Lower leg skin (tissue), 4 donors: ENCODE measurements around the gene CLDN7. TPM values are rescaled to one million over a fixed set of nuclear protein-coding genes. Genes with fewer than 3 reads are reported as not detected.

Source experiments
- DNase-seq, 2 donors: peaks; one replicate each; pipeline ENCODE4 v3.0.0-alpha.2; 2019; ENCODE audit warnings: low spot score in 2 of 2
- H3K4me3 ChIP-seq: fragments of 200-600 bp; sonication (generic); 2 replicates; pipeline ENCODE4 v1.5.1; 2017; ENCODE audit warnings: mild to moderate bottlenecking, low read depth; ENCODE audit not compliant: poor library complexity, severe bottlenecking
- POLR2A ChIP-seq, 2 donors: fragments of 450-650 bp; IDR thresholded peaks; one replicate each; pipeline ENCODE4 v1.6.1; 2016 to 2017; ENCODE audit warnings: antibody characterized with exemption in 2 of 2, mild to moderate bottlenecking in 1 of 2, moderate library complexity in 1 of 2
- WGBS, 2 donors: methylation state at CpG; one replicate each; pipeline ENCODE4 v1.1.5; 2018; 5-methylcytosine and 5-hydroxymethylcytosine counted together
- intact Hi-C: fragments of 100-400 bp; cut with DNase I; formaldehyde crosslinking; loops from one replicate; pipeline ENCODE4 v1.15.0; 2023; ENCODE audit warnings: low total_unique reads
- total RNA-seq, 4 donors: library from RNA; depleted of rRNA; stranded (reverse); fragments of >200 nt; gene quantifications; one replicate each; pipeline ENCODE4 v1.1.0, GENCODE V29; 2016
- TF ChIP-seq, protein P1 (sequence below), 3 donors: fragments of 450-650 bp; IDR thresholded peaks; one replicate each; pipeline ENCODE4 v1.5.1; 2016; ENCODE audit warnings: antibody characterized with exemption in 3 of 3, mild to moderate bottlenecking in 3 of 3, moderate library complexity in 2 of 3

Gene CLDN7
- total RNA-seq, 4 donors from 2014 or later, result 6.7 to 25.6 (median 14.4) TPM

DNA sequence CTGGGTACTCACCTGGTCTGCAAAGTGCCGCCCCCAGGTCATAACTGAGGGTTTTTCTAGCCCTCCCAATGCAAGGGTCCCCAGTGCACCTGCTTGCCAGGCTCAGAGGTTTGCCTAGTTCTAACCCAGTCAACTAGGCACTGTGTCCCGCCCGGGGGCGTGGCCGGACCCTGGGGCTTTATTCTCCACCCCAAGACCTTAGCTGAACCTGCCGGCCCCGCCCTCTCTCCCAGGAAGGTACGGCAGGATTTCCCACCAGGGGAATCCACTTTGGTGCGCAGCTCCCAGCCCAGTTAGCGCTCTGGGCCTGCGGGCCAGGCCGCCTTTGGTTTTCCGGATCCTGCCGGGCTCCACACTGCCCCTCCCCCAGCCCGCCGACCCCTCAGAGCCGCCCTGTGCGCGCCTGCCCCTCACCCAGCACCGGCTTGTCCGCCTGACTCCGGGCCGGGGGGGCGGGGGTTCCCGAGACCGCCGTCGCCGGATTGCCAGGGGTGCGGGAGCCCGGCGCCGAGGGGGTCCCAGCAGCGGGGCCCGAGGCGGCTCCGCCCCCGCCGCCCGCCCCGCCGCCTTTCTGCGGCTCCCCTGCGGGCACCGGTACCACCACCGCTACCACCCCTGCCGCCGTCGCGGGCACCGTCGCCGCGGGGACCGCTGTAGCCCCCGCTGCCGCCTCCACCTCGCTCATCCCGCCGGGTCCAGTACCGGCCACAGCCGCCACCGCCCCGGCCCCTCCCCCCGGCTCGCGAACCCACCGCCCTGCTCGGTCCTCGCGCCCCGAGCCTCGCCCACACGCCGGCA lies 31.7 kb upstream of the CLDN7 start:
- DNase-seq, result no peak
- WGBS, 2 donors, result 3 to 5% methylated on average over 36 to 42 of the region's 75 CpGs
- TF ChIP-seq, protein P1, sequence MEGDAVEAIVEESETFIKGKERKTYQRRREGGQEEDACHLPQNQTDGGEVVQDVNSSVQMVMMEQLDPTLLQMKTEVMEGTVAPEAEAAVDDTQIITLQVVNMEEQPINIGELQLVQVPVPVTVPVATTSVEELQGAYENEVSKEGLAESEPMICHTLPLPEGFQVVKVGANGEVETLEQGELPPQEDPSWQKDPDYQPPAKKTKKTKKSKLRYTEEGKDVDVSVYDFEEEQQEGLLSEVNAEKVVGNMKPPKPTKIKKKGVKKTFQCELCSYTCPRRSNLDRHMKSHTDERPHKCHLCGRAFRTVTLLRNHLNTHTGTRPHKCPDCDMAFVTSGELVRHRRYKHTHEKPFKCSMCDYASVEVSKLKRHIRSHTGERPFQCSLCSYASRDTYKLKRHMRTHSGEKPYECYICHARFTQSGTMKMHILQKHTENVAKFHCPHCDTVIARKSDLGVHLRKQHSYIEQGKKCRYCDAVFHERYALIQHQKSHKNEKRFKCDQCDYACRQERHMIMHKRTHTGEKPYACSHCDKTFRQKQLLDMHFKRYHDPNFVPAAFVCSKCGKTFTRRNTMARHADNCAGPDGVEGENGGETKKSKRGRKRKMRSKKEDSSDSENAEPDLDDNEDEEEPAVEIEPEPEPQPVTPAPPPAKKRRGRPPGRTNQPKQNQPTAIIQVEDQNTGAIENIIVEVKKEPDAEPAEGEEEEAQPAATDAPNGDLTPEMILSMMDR (IDR thresholded peaks at IDR 0.05), result no peak
- no peak for TF ChIP-seq POLR2A (IDR thresholded peaks at IDR 0.05)
- H3K4me3 ChIP-seq, result no peak overlapping the region
- intact Hi-C loops, result no loop called here

- TF ChIP-seq, protein P1 (IDR thresholded peaks at IDR 0.05), result no peak
- TF ChIP-seq POLR2A (IDR thresholded peaks at IDR 0.05), result no peak
- no peak for DNase-seq
- intact Hi-C loops, result no loop called here
- H3K4me3 ChIP-seq, result no peak overlapping the region
- 46 to 50% methylated on average over 11 of the region's 11 CpGs for WGBS, 2 donors
Measured at GRCh38 chr17:7293159-7293558, 30.9 kb upstream of the CLDN7 start.

DNA sequence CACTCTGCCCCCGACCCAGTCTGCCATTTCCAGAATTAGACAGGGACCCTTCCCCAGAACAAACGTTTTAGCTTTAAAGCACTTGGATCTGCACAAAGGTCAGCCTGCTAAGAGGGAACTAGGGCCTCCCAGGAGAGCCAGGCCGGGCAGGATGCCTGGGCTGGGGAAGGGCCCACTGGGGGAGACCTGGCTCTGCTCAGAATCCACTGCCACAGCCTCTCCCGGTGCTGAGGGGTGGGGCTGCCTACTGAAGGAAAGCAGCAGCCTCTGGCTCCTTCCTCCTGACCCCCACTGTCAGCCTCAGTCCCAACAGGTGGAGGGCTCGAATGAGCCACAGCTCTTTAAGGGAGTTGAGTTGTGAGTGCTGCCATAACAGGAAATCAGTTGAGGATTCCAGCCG lies 30.5 kb upstream of the CLDN7 start:
- no peak for DNase-seq
- intact Hi-C loops, result no loop called here
- WGBS, 2 donors, result 17 to 23% methylated on average over 6 of the region's 6 CpGs
- TF ChIP-seq POLR2A (IDR thresholded peaks at IDR 0.05), result no peak
- TF ChIP-seq, protein P1 (IDR thresholded peaks at IDR 0.05), result no peak
- H3K4me3 ChIP-seq, result no peak overlapping the region

DNA sequence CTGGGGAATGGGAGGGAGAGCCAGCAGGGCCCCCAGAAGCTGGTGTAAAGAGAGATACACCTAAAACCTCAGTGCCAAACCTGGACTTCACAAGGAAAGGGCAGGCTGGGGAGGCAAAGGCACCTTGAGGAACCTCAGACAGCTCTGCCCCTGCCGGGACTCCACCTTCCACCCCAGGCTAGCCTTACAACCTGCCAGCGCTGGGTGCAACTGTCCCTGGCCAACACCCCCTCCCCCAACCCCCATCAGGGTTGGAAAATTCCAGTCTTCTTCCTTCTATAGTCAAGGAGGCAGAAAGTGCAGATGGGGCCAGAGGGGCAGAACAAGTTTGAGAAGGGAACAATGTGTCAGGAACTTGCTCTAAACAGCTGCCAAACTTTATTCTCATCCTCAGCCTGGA lies 29.9 kb upstream of the CLDN7 start:
- no peak for DNase-seq
- TF ChIP-seq, protein P1 (IDR thresholded peaks at IDR 0.05), result no peak
- TF ChIP-seq POLR2A (IDR thresholded peaks at IDR 0.05), result no peak
- 38 to 76% methylated on average over 2 of the region's 2 CpGs for WGBS, 2 donors
- no peak overlapping the region for H3K4me3 ChIP-seq
- intact Hi-C loops, result no loop called here

- WGBS, 2 donors, result 78 to 85% methylated on average over 11 of the region's 11 CpGs
- TF ChIP-seq POLR2A (IDR thresholded peaks at IDR 0.05), result no peak
- TF ChIP-seq, protein P1 (IDR thresholded peaks at IDR 0.05), result no peak
Measured at GRCh38 chr17:7290685-7291084, 28.4 kb upstream of the CLDN7 start.

DNA sequence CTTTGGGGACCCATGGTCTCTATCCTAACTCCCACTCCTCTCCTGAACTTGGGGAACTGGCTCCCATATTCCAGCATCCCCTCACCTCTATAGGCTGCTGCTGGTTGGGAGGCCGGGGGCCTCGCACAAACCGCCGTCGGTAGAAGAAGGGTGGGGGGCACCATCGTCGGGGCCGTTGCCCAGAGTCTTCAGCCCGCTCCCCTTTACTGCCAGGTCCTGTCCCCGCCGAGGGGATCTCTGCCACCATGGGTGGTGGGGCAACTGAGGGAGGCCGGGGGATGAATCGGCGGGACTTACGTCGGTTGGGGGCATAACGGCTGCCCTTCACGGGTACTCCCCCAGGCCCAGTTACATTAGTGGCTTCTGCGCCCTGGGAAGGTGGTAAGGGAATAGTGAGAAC lies 27.9 kb upstream of the CLDN7 start:
- TF ChIP-seq POLR2A (IDR thresholded peaks at IDR 0.05), result no peak
- TF ChIP-seq, protein P1 (IDR thresholded peaks at IDR 0.05), result no peak
- no peak for DNase-seq
- H3K4me3 ChIP-seq, result no peak overlapping the region
- intact Hi-C loops, result no loop called here
- 93 to 94% methylated on average over 19 of the region's 19 CpGs for WGBS, 2 donors

More at GRCh38 chr17:7290685-7291084, 28.4 kb upstream of the CLDN7 start:
- DNase-seq, result no peak
- intact Hi-C loops, result no loop called here
- H3K4me3 ChIP-seq, result no peak overlapping the region
